NCI-H2171 (cell line): ENCODE results near the gene PCDHGC4.

Source experiments
- DNase-seq: peaks from one replicate; lab custom pipeline; 2025; lab: John Stamatoyannopoulos, UW

Gene PCDHGC4

GRCh38 chr5:141529002-141529401, 44.2 kb downstream of the PCDHGC4 start:
- no peak for DNase-seq

GRCh38 chr5:141529873-141530272, 45.0 kb downstream of the PCDHGC4 start:
- no peak for DNase-seq

- no peak for DNase-seq
Observed at GRCh38 chr5:141532726-141533125, 47.9 kb downstream of the PCDHGC4 start.

- no peak for DNase-seq
Observed at GRCh38 chr5:141533897-141534296, 49.1 kb downstream of the PCDHGC4 start.

GRCh38 chr5:141534492-141535213, 49.8 kb downstream of the PCDHGC4 start:
- no peak for DNase-seq
